T-cell (primary cell): Measurements from ENCODE around the gene MLLT3. TPM values are rescaled to one million over a fixed set of nuclear protein-coding genes. Genes with fewer than 3 reads are reported as not detected.
"Not testable (repeated sequence)": the region's sequence is repeated elsewhere in the genome, so short reads cannot be mapped to it uniquely, and the experiment has no call there.

Experiments
- ATAC-seq, 4 experiments: fragments of 200-7000 bp in 3 of 4; fragments of 150-1000 bp in 1 of 4; cut with Tn5 transposase; replicated peaks in 1 of 4; 1 replicate in 3 of 4; 2 replicates in 1 of 4; pipeline ENCODE4 v1.10.0; 2021; ENCODE audit warnings: moderate library complexity in 3 of 4, mild to moderate bottlenecking in 2 of 4, moderate number of reproducible peaks in 1 of 4
- CTCF ChIA-PET, 2 donors: fragments of 300-600 bp; sonication (Branson Sonifier 250); formaldehyde crosslinking; loops; one replicate each; lab custom pipeline; 2022; ENCODE audit warnings: antibody characterized with exemption in 2 of 2; lab: Charles Lee
- POLR2A ChIA-PET, 2 donors: fragments of 300-600 bp; sonication (Branson Sonifier 250); formaldehyde crosslinking; loops; one replicate each; lab custom pipeline; 2022; ENCODE audit warnings: antibody characterized with exemption in 2 of 2; lab: Charles Lee
- DNase-seq, 35 experiments: peaks; one replicate each; pipeline versions ENCODE4 v3.0.0 to v3.0.0-alpha.2; 2013 to 2023
- H3K27ac ChIP-seq: one replicate; pipeline ENCODE4 v1.5.1; 2013; ENCODE audit warnings: low read length
- H3K27me3 ChIP-seq, 2 experiments: replicated peaks in 1 of 2; 1 replicate in 1 of 2; 2 replicates in 1 of 2; pipeline versions ENCODE4 v1.6.1 to v1.7.0; 2013; ENCODE audit warnings: low read length in 1 of 2, mixed read lengths in 1 of 2; ENCODE audit not compliant: control insufficient read depth in 2 of 2, insufficient read depth in 2 of 2; ENCODE audit errors: extremely low read depth in 1 of 2
- H3K36me3 ChIP-seq, 2 donors: 1 replicate in 1 of 2; 2 replicates in 1 of 2; pipeline versions ENCODE4 v1.6.1 to v1.7.0; 2013; ENCODE audit warnings: low read length in 1 of 2; ENCODE audit not compliant: control insufficient read depth in 2 of 2, insufficient read depth in 1 of 2; ENCODE audit errors: extremely low read depth in 1 of 2
- H3K4me1 ChIP-seq, 2 experiments: 1 replicate in 1 of 2; 2 replicates in 1 of 2; pipeline versions ENCODE4 v1.6.1 to v1.7.0; 2013; ENCODE audit warnings: low read length in 2 of 2, mixed read lengths in 1 of 2; ENCODE audit not compliant: insufficient read depth in 2 of 2, control insufficient read depth in 1 of 2; ENCODE audit errors: extremely low read depth in 1 of 2
- H3K4me3 ChIP-seq, 2 donors: 1 replicate in 1 of 2; 2 replicates in 1 of 2; pipeline versions ENCODE4 v1.5.1 to v1.7.0; 2013; ENCODE audit warnings: mild to moderate bottlenecking in 2 of 2, low read length in 1 of 2, moderate library complexity in 1 of 2; ENCODE audit not compliant: control insufficient read depth in 1 of 2; ENCODE audit errors: extremely low read depth in 1 of 2
- H3K9me3 ChIP-seq: 2 replicates; pipeline ENCODE4 v1.7.0; 2013
- H3K27ac Mint-ChIP-seq, 2 donors: one replicate each; pipeline ENCODE4 v1.8.0; 2020 to 2021; ENCODE audit warnings: mild to moderate bottlenecking in 2 of 2, mixed read lengths in 2 of 2
- H3K27me3 Mint-ChIP-seq, 2 donors: one replicate each; pipeline ENCODE4 v1.8.0; 2021 to 2022; ENCODE audit warnings: mixed read lengths in 2 of 2
- H3K36me3 Mint-ChIP-seq: one replicate; pipeline ENCODE4 v1.8.0; 2021; ENCODE audit warnings: mixed read lengths
- H3K4me1 Mint-ChIP-seq, 3 donors: one replicate each; pipeline ENCODE4 v1.8.0; 2020 to 2022; ENCODE audit warnings: mixed read lengths in 3 of 3, mild to moderate bottlenecking in 1 of 3
- H3K4me3 Mint-ChIP-seq, 3 donors: one replicate each; pipeline ENCODE4 v1.8.0; 2020 to 2022; ENCODE audit warnings: mild to moderate bottlenecking in 3 of 3, mixed read lengths in 3 of 3, moderate library complexity in 3 of 3
- H3K9me3 Mint-ChIP-seq, 3 donors: one replicate each; pipeline ENCODE4 v1.8.0; 2020 to 2022; ENCODE audit warnings: mixed read lengths in 3 of 3
- WGBS: methylation state at CpG from one replicate; pipeline ENCODE4 v1.1.5; 2013; ENCODE audit warnings: missing lambda C conversion rate; ENCODE audit not compliant: insufficient coverage; 5-methylcytosine and 5-hydroxymethylcytosine counted together
- total RNA-seq, 35 experiments: library from RNA in 6 of 35; stranded (reverse) in 6 of 35; fragments of 120-200 nt in 1 of 35; gene quantifications; one replicate each; pipeline versions ENCODE4 v1.2.1 to v1.2.4 and lab custom pipeline; 2013 to 2026

The MLLT3 gene
- total RNA-seq, 5 donors from 2014 or later (not counting 1 experiment from before 2014, with no cell fraction given): 51.8 to 96.6 (median 58.9) TPM

GRCh38 chr9:20659474-20659967 is 37.2 kb upstream of the MLLT3 start:
- Histone ChIP-seq H3K4me1 (peaks cover 7 to 11% of the 10 kb centered on the region in 2 experiments), H3K9me3 (no peaks in the 10 kb centered on the region), H3K36me3 (no peaks in the 10 kb centered on the region), H3K4me3 (peak overlapping the region in 1 of 2 donors; percentile 6), H3K27me3 (peaks cover 0 to 5% of the 10 kb centered on the region in 2 experiments), H3K27ac (no peak overlapping the region)
- CTCF ChIA-PET: interaction anchor here (0.6 kb wide), 4 partner anchors 105 to 854 kb away, joined by 3 to 6 read pairs (median 4); no protein-coding TSS in a partner anchor
- POLR2A ChIA-PET: interaction anchor here in 1 of 2 donors (0.6 kb wide), 1 partner anchor 1256 kb away, joined by 16 read pairs; no protein-coding TSS in a partner anchor
- ATAC-seq: no peak
- H3K4me3 Mint-ChIP-seq: no peak overlapping the region
- H3K9me3 Mint-ChIP-seq: no peaks in the 10 kb centered on the region
- H3K4me1 Mint-ChIP-seq: peaks cover 11 to 15% (median 14%) of the 10 kb centered on the region in 3 donors
- H3K27me3 Mint-ChIP-seq: peaks cover 0 to 2% of the 10 kb centered on the region in 2 donors
- H3K36me3 Mint-ChIP-seq: no peaks in the 10 kb centered on the region
- no peak overlapping the region for H3K27ac Mint-ChIP-seq
- no peak for DNase-seq
- 80% methylated on average over 2 of the region's 2 CpGs for whole genome bisulfite sequencing

- ChIA-PET CTCF (interaction anchor here (0.6 kb wide), 3 partner anchors 104 to 854 kb away, joined by 3 to 6 read pairs (median 5); no protein-coding TSS in a partner anchor), POLR2A (interaction anchor here in 1 of 2 donors (0.6 kb wide), 1 partner anchor 1257 kb away, joined by 16 read pairs; no protein-coding TSS in a partner anchor)
- Histone ChIP-seq H3K36me3 (no peaks in the 10 kb centered on the region), H3K27ac (no peak overlapping the region), H3K27me3 (peaks cover 0 to 5% of the 10 kb centered on the region in 2 experiments), H3K4me3 (peak overlapping the region; percentile 45 to 59), H3K9me3 (no peaks in the 10 kb centered on the region), H3K4me1 (peaks cover 7 to 11% of the 10 kb centered on the region in 2 experiments)
- H3K36me3 Mint-ChIP-seq: no peaks in the 10 kb centered on the region
- H3K27ac Mint-ChIP-seq: peak overlapping the region; percentile 75 to 77
- H3K9me3 Mint-ChIP-seq: no peaks in the 10 kb centered on the region
- 89% methylated on average over 3 of the region's 13 CpGs for WGBS
- peaks cover 0 to 2% of the 10 kb centered on the region in 2 donors for H3K27me3 Mint-ChIP-seq
- peaks cover 11 to 15% (median 14%) of the 10 kb centered on the region in 3 donors for H3K4me1 Mint-ChIP-seq
- peak in 2 of 35 experiments; percentile 1 to 13 for DNase-seq
- H3K4me3 Mint-ChIP-seq: peak overlapping the region in 1 of 3 donors; percentile 89
- ATAC-seq: peak in 2 of 4 experiments; percentile 32 to 40
Measured at GRCh38 chr9:20658677-20659473, 36.6 kb upstream of the MLLT3 start.

- 66% methylated on average over 7 of the region's 27 CpGs for WGBS
- H3K27me3 ChIP-seq, H3K36me3 Mint-ChIP-seq, H3K4me1 ChIP-seq, H3K27me3 Mint-ChIP-seq, CTCF ChIA-PET, POLR2A ChIA-PET, H3K9me3 Mint-ChIP-seq, ATAC-seq, H3K4me1 Mint-ChIP-seq, H3K27ac ChIP-seq, H3K36me3 ChIP-seq, H3K9me3 ChIP-seq: not testable (repeated sequence)
- Mint-ChIP-seq H3K27ac (peak overlapping the region; percentile 75 to 77), H3K4me3 (peak overlapping the region in 1 of 3 donors; percentile 89)
- H3K4me3 ChIP-seq: peak overlapping the region; percentile 45 to 59
- DNase-seq: peak in 34 of 35 experiments; percentile 8 to 63 (median 37)
Measured at GRCh38 chr9:20658246-20658667, 36.0 kb upstream of the MLLT3 start.

GRCh38 chr9:20651939-20652338 is 29.6 kb upstream of the MLLT3 start:
- WGBS: 94% methylated on average over 2 of the region's 4 CpGs
- Histone ChIP-seq H3K27ac (no peak overlapping the region), H3K27me3 (peaks cover 0 to 3% of the 10 kb centered on the region in 2 experiments), H3K36me3 (no peaks in the 10 kb centered on the region), H3K9me3 (no peaks in the 10 kb centered on the region), H3K4me3 (no peak overlapping the region), H3K4me1 (no peaks in the 10 kb centered on the region)
- ChIA-PET POLR2A (interaction anchor here in 1 of 2 donors (0.6 kb wide), 1 partner anchor 30 kb away, joined by 3 read pairs; the partner anchor contains the start of gene MLLT3), CTCF (no interaction called here)
- Mint-ChIP-seq H3K4me3 (no peak overlapping the region), H3K27me3 (peaks cover 3 to 7% of the 10 kb centered on the region in 2 donors), H3K9me3 (no peaks in the 10 kb centered on the region), H3K4me1 (peaks cover 5 to 9% (median 8%) of the 10 kb centered on the region in 3 donors), H3K36me3 (no peaks in the 10 kb centered on the region), H3K27ac (no peak overlapping the region)
- ATAC-seq (no peak), DNase-seq (no peak)

GRCh38 chr9:20650750-20651299 is 28.5 kb upstream of the MLLT3 start:
- Histone ChIP-seq H3K27ac (no peak overlapping the region), H3K9me3 (no peaks in the 10 kb centered on the region), H3K36me3 (no peaks in the 10 kb centered on the region), H3K27me3 (peaks cover 0 to 3% of the 10 kb centered on the region in 2 experiments), H3K4me1 (no peaks in the 10 kb centered on the region), H3K4me3 (no peak overlapping the region)
- H3K9me3 Mint-ChIP-seq: no peaks in the 10 kb centered on the region
- DNase-seq (no peak), ATAC-seq (no peak)
- H3K4me3 Mint-ChIP-seq: no peak overlapping the region
- ChIA-PET CTCF (no interaction called here), POLR2A (no interaction called here)
- H3K27ac Mint-ChIP-seq: no peak overlapping the region
- peaks cover 4 to 11% of the 10 kb centered on the region in 2 donors for H3K27me3 Mint-ChIP-seq
- WGBS: no CpG with 5 or more reads among the region's 4 CpGs
- no peaks in the 10 kb centered on the region for H3K36me3 Mint-ChIP-seq
- peaks cover 5 to 9% (median 8%) of the 10 kb centered on the region in 3 donors for H3K4me1 Mint-ChIP-seq

- ATAC-seq (no peak), DNase-seq (no peak)
- no peak overlapping the region for H3K4me3 Mint-ChIP-seq
- Histone ChIP-seq H3K4me3 (no peak overlapping the region), H3K27ac (no peak overlapping the region), H3K36me3 (no peaks in the 10 kb centered on the region), H3K27me3 (peaks cover 0 to 3% of the 10 kb centered on the region in 2 experiments), H3K9me3 (no peaks in the 10 kb centered on the region), H3K4me1 (no peaks in the 10 kb centered on the region)
- H3K4me1 Mint-ChIP-seq: peaks cover 2 to 6% (median 4%) of the 10 kb centered on the region in 3 donors
- POLR2A ChIA-PET: no interaction called here
- WGBS: 100% methylated on average over 1 of the region's 4 CpGs
- H3K27me3 Mint-ChIP-seq: peaks cover 4 to 11% of the 10 kb centered on the region in 2 donors
- CTCF ChIA-PET: interaction anchor here in 1 of 2 donors (0.5 kb wide), 1 partner anchor 702 kb away, joined by 3 read pairs; no protein-coding TSS in a partner anchor
- H3K27ac Mint-ChIP-seq: no peak overlapping the region
- H3K36me3 Mint-ChIP-seq: no peaks in the 10 kb centered on the region
- H3K9me3 Mint-ChIP-seq: no peaks in the 10 kb centered on the region
Measured at GRCh38 chr9:20650313-20650712, 28.0 kb upstream of the MLLT3 start.
